ENCODE data around the gene RTP5. TPM values are rescaled to one million over a fixed set of nuclear protein-coding genes. Genes with fewer than 3 reads are reported as not detected.
"Not testable (repeated sequence)": the region's sequence is repeated elsewhere in the genome, so short reads cannot be mapped to it uniquely, and the experiment has no call there.

RTP5 gene
- total and polyA plus RNA-seq, 2 experiments from 2014 or later: not detected

DNA sequence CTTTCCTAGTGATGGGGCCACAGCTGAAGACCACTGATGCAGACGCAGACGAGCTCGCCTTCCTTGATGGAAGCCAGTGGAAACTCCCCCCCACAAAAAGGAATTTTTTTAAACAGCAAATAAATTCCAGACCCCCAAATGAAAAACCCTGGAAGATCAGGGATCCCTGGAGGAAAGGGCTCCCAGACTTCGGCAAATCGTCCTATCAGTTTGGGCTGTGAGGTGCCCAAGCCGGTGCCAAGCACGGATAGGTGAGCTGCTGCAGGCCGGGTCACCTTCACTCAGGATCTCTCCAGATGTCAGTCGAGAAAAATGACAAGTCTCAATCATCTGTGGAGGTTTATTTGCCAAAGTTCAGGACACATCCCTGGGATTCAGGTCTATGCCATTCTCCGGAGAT, 42.0 kb downstream of the RTP5 start:
- no peak for DNase-seq (ENCODE audit: low spot score)
- Histone ChIP-seq H3K27ac (no peak overlapping the region), H3K27me3 (no peaks in the 10 kb centered on the region), H3K4me1 (ENCODE audit: insufficient read depth) (no peaks in the 10 kb centered on the region), H3K36me3 (replicated peaks; ENCODE audit: insufficient read depth, low read depth) (no peaks in the 10 kb centered on the region), H2AFZ (no peak overlapping the region), H3K9me3 (ENCODE audit: low read depth) (no peaks in the 10 kb centered on the region), H4K20me1 (ENCODE audit: insufficient read depth, poor library complexity, severe bottlenecking) (no peaks in the 10 kb centered on the region), H3K4me2 (no peak overlapping the region), H3K9me2 (replicated peaks; ENCODE audit: insufficient read depth) (no peaks in the 10 kb centered on the region), H3K79me2 (no peaks in the 10 kb centered on the region), H3K4me3 (no peak overlapping the region)
- WGBS (ENCODE audit: low lambda C conversion rate, missing lambda C conversion rate): 91% methylated on average over 10 of the region's 10 CpGs
- TF ChIP-seq CTCF (IDR thresholded peaks at IDR 0.05; ENCODE audit: poor library complexity): no peak

DNA sequence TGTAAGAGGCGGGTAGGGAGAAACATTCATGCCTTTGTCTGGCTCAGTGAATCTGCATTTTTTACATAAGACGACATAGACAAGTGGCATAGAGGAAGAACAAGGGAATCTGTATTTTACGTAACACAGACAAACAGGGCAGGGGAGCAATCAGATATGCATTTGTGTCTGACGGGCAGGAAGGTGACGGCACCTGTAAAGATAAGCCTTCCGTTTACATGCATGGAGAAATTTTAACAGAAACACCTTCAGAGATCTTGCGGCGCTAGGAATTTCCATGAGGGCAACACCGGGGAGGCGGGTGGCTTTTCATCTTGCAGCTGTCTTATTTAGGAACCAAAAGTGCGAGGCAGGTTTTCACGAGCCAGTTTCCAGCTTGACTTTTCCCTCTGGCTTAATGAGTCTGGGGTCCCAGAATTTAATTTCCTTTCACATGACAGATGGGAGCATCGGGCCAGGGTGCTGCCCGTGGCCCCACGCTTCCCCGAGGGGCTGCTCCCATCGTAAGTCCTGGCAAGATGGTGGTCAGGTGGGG, 42.6 kb downstream of the RTP5 start:
- 80% methylated on average over 17 of the region's 17 CpGs for whole genome bisulfite sequencing (ENCODE audit: low lambda C conversion rate, missing lambda C conversion rate)
- H3K27ac ChIP-seq: no peak overlapping the region
- no peaks in the 10 kb centered on the region for H3K9me3 ChIP-seq (ENCODE audit: low read depth)
- H3K4me1 ChIP-seq (ENCODE audit: insufficient read depth): no peaks in the 10 kb centered on the region
- no peaks in the 10 kb centered on the region for H3K79me2 ChIP-seq
- no peaks in the 10 kb centered on the region for H3K36me3 ChIP-seq (replicated peaks; ENCODE audit: insufficient read depth, low read depth)
- no peak overlapping the region for H3K4me2 ChIP-seq
- no peak for DNase-seq (ENCODE audit: low spot score)
- TF ChIP-seq EZH2 (IDR thresholded peaks at IDR 0.05; ENCODE audit: borderline replicate concordance) (no peak), EZH2phosphoT487 (IDR thresholded peaks at IDR 0.05; ENCODE audit: low read depth, severe bottlenecking, unreplicated experiment) (no peak), CTCF (IDR thresholded peaks at IDR 0.05; ENCODE audit: poor library complexity) (no peak)
- H3K27me3 ChIP-seq: no peaks in the 10 kb centered on the region
- H4K20me1 ChIP-seq (ENCODE audit: insufficient read depth, poor library complexity, severe bottlenecking): no peaks in the 10 kb centered on the region
- no peak overlapping the region for H3K4me3 ChIP-seq
- H2AFZ ChIP-seq: no peak overlapping the region
- H3K9me2 ChIP-seq (replicated peaks; ENCODE audit: insufficient read depth): no peaks in the 10 kb centered on the region

- no peaks in the 10 kb centered on the region for H3K27me3 ChIP-seq
- TF ChIP-seq EZH2phosphoT487 (IDR thresholded peaks at IDR 0.05; ENCODE audit: low read depth, severe bottlenecking, unreplicated experiment) (no peak), CTCF (IDR thresholded peaks at IDR 0.05; ENCODE audit: poor library complexity) (no peak), EZH2 (IDR thresholded peaks at IDR 0.05; ENCODE audit: borderline replicate concordance) (no peak)
- no peak overlapping the region for H2AFZ ChIP-seq
- no peak overlapping the region for H3K4me3 ChIP-seq
- H3K27ac ChIP-seq: no peak overlapping the region
- no peaks in the 10 kb centered on the region for H3K9me2 ChIP-seq (replicated peaks; ENCODE audit: insufficient read depth)
- H3K36me3 ChIP-seq (replicated peaks; ENCODE audit: insufficient read depth, low read depth): no peaks in the 10 kb centered on the region
- no peaks in the 10 kb centered on the region for H3K79me2 ChIP-seq
- WGBS (ENCODE audit: low lambda C conversion rate, missing lambda C conversion rate): 95% methylated on average over 4 of the region's 4 CpGs
- H3K4me1 ChIP-seq (ENCODE audit: insufficient read depth): no peaks in the 10 kb centered on the region
- H4K20me1 ChIP-seq (ENCODE audit: insufficient read depth, poor library complexity, severe bottlenecking): no peaks in the 10 kb centered on the region
- no peaks in the 10 kb centered on the region for H3K9me3 ChIP-seq (ENCODE audit: low read depth)
- no peak overlapping the region for H3K4me2 ChIP-seq
- no peak for DNase-seq (ENCODE audit: low spot score)
Measured at GRCh38 chr2:241913703-241914102, 44.2 kb downstream of the RTP5 start.

DNA sequence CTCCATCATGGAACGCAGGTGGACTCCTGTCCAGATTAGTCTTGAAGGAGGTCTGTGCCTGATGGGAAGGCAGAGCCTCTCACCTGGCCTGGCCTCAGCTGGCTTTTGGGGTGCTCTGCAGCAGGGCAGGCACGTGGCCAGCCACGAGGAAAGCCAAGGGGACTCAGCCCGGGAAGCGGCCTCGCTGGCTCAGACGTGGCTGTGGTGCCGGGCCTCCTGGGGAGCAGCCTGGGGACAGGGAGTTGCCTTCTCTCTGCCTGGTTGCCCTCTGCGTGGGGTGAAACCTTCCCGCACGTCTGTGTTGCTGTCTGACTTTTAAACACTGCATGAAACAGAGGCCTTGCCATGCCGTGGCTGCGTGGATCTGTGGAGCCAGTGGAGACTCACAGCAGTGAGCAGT, 45.0 kb downstream of the RTP5 start:
- no peak overlapping the region for H3K4me2 ChIP-seq
- no peaks in the 10 kb centered on the region for H3K4me1 ChIP-seq (ENCODE audit: insufficient read depth)
- H3K9me2 ChIP-seq (replicated peaks; ENCODE audit: insufficient read depth): no peaks in the 10 kb centered on the region

DNA sequence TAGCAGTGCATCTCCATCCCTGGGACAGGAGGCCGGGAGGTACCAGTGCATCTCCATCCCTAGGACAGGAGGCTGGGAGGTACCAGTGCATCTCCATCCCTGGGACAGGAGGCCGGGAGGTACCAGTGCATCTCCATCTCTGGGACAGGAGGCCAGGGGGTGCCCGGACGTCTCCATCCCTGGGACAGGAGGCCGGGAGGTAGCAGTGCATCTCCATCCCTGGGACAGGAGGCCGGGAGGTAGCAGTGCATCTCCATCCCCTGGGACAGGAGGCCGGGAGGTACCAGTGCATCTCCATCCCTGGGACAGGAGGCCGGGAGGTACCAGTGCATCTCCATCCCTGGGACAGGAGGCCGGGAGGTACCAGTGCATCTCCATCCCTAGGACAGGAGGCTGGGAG, 52.1 kb downstream of the RTP5 start:
- not testable (repeated sequence) for H3K36me3 ChIP-seq (replicated peaks; ENCODE audit: insufficient read depth, low read depth); H3K4me3 ChIP-seq; H2AFZ ChIP-seq; H3K27ac ChIP-seq; H4K20me1 ChIP-seq (ENCODE audit: insufficient read depth, poor library complexity, severe bottlenecking); H3K4me2 ChIP-seq; H3K9me2 ChIP-seq (replicated peaks; ENCODE audit: insufficient read depth); H3K9me3 ChIP-seq (ENCODE audit: low read depth); H3K27me3 ChIP-seq; H3K4me1 ChIP-seq (ENCODE audit: insufficient read depth); DNase-seq (ENCODE audit: low spot score); H3K79me2 ChIP-seq
- WGBS (ENCODE audit: low lambda C conversion rate, missing lambda C conversion rate): 96% methylated on average over 3 of the region's 9 CpGs

More for the DNA sequence above, 45.0 kb downstream of the RTP5 start:
- Histone ChIP-seq H3K9me3 (ENCODE audit: low read depth) (no peaks in the 10 kb centered on the region), H3K4me3 (no peak overlapping the region), H3K36me3 (replicated peaks; ENCODE audit: insufficient read depth, low read depth) (no peaks in the 10 kb centered on the region), H3K27me3 (no peaks in the 10 kb centered on the region), H3K79me2 (no peaks in the 10 kb centered on the region), H3K27ac (no peak overlapping the region), H2AFZ (no peak overlapping the region), H4K20me1 (ENCODE audit: insufficient read depth, poor library complexity, severe bottlenecking) (no peaks in the 10 kb centered on the region)
- no peak for TF ChIP-seq EZH2phosphoT487 (IDR thresholded peaks at IDR 0.05; ENCODE audit: low read depth, severe bottlenecking, unreplicated experiment)
- no peak for TF ChIP-seq EZH2 (IDR thresholded peaks at IDR 0.05; ENCODE audit: borderline replicate concordance)
- no peak for TF ChIP-seq CTCF (IDR thresholded peaks at IDR 0.05; ENCODE audit: poor library complexity)
- WGBS (ENCODE audit: low lambda C conversion rate, missing lambda C conversion rate): 95% methylated on average over 13 of the region's 13 CpGs
- DNase-seq (ENCODE audit: low spot score): no peak
